HuH-7 (cell line): ENCODE results near the gene DNAJC30.
A peak's percentile ranks its signal among the peaks of the same experiment; 100 is the strongest.
"Not testable (repeated sequence)": the region's sequence is repeated elsewhere in the genome, so short reads cannot be mapped to it uniquely, and the experiment has no call there.

Source experiments
- DNase-seq: peaks from one replicate; pipeline ENCODE4 v3.0.0; 2011; ENCODE audit warnings: low spot score

Gene DNAJC30

DNA sequence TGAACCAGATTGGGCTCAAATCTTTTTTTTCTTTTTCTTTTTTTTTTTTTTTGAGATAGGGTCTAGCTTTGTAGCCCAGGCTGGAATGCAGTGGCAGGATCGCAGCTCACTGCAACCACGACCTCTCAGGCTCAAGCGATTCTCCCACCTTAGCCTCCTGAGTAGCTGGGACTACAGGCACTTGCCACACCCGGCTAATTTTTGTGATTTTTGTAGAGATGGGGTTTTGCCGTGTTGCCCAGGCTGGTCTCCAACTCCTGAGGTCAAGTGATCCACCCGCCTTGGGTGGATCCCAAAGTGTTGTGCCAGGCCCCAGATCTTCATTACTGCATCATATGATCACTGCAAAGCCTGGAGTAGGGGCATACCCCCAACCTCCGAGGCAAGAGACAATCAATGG is 2.8 kb downstream of the DNAJC30 start:
- no peak for DNase-seq

DNA sequence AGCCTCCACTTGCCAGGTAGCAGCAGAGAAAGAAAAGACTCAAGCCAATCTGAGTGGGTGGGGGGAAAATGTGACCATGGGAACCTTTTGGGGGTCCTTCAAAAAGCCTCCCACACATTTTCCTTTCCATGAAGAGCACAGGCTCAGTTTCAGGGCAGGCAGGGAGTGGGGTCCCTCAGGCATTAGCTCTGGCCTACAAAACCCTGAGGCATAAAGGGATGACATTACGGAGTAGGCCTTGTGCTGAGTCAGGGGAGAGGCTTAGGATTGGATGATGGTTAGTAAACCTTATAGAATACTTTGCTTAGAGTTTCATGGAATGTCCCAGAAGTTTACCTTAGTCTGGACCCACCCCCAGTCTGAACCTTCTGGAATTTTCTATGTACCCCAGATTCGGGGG is 3.5 kb downstream of the DNAJC30 start:
- no peak for DNase-seq

DNA sequence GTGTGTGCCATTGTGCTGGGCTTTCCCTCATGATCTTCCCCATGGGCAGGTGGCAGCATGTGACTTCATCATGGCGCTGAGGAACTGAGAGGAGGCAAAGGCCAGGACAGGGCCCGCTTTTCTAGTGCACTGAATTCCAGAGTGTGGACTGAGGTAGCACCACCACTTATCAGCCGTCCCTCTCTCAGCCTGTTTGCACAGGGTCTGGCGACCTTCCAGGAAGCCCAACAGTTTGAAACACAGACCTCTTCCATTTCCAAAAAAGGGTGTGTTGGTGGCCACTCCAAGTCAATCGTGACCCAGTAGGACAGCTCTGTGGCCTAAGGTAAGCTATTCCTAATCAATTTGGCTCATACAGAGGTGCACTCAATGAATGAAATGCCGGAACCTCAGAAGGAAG is 4.4 kb downstream of the DNAJC30 start:
- no peak for DNase-seq

DNA sequence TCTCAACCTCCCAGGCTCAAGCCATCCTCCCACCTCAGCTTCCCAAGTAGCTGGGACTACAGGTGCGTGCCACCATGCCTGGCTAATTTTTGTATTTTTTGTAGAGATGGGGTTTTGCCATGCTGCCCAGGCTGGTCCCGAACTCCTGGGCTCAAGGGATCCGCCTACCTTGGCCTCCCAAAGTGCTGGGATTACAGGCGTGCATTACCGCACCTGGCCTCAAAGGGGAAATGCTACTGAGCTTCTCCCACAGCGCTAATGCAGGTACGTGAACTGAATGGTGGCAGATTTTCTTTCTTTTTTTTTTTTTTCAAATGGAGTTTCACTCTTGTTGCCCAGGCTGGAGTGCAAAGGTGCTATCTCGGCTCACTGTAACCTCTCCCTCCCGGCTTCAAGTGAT is 7.2 kb downstream of the DNAJC30 start:
- DNase-seq = not testable (repeated sequence)

DNA sequence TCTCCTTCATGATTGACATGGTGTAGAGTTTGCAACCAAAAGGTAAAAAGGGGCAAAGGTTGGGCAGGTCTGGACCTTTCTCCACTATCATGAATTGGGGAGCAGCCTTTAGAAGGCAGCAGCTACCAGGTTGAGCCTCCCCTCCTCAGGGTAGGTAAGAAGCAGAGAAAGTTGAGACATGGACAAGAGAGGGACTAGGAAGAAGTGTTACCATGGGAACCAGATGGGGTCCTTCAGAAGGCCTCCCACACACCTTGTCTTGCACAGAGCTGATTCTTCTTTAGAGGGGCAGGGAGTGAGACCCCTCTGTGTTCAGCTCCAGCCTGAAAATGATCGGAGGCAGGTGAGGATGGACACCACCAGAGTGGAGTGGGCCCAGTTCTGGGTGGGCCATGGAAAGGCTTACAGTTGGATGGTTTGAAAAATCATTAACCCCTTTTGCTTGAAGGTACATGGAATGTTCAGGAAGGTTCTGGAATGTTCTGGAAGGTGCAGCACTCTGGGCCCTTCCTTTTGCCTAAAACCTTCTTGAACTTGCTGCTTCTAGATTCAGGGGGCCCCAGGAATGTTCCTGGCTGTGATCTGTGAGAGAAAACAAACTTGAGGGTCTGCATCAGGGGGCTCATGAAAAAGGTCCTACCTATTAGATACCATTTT is 8.7 kb downstream of the DNAJC30 start:
- DNase-seq = no peak

DNA sequence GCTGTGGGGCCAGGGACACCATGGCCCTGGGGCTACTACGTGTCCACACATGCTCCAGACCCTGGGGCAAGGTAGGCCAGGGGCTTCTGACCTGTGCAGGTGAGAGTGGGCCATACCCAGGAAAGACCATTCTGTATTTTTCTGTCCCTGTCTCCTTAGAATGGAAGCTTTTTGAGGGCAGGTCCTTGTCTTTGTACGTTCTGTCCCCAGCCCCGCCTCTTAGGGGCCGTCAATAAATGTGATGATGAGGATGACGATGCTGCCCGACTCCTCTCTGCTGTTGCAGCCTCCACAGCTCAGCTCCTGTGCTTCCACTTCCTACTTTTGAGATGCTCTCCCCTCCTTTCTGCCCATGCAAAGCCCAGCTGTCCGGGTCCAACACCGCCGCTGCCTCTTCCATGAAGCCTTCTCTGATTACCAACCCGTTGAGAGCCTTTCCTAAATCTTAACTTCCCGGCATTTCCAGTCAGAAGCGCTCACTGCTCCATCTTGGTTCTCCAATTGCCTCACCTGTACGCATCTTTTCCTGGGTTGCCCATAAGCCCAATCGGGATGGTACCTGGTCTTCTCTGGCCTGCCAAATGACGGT is 11.3 kb downstream of the DNAJC30 start:
- no peak for DNase-seq

DNA sequence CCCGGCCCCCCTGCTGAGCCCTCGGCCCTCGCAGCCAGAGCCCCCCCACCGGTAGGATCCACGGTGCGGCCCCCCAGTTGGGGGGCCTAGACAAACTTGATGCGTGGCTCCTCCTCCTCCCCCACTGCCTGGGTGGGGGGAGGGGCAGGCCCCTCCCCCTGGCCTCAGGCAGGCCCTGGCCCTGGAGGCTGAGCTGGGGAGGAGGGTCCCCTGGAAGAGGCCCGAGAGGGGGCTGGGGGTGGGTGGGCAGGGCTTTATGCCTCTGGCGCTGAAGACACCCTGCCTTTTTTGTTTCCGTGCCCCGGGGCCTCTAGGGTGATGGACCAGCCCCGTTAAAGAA is 12.0 kb downstream of the DNAJC30 start:
- no peak for DNase-seq

DNA sequence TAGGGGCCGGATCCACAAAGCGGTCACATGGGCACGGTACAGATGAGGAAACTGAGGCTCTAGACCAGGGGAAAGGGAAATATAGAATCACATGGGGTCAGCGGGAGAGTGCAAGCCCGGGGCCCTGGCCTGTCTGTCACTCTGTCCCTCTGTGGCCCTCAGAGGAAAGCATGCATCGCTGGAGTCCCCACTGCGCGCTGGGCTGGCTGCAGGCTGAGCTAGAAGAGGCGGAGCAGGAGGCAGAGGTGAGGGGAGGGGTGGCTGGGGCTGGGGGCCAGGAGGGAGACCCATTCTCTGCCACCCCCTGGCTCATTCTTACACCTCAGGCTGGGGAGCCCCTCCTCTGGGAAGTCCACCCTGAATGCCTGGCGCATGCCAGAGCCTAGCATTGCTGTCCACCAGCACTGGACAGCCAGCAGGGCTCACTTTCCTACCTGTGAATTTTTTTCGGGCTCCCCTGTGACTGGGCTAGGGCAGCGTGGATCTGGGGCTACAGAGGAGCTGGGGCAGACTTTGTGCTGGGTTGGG is 13.3 kb downstream of the DNAJC30 start:
- no peak for DNase-seq

DNA sequence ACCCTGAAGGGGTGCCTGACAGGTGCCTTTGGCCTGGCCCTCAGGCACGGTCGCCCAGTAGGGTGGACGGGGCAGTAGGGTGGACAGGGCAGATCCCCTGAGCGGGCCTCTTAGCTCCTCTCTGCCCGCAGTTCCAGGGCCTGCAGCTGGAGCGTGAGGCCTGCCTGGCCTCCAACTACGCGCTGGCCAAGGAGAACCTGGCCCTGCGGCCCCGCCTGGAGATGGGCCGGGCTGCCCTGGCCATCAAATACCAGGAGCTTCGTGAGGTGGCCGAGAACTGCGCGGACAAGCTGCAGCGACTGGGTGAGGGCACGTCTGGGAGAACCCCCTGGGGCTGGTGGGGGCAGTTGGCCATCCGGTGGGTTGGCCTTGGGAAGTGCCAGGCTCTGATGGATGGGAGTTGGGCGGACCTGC is 14.0 kb downstream of the DNAJC30 start:
- no peak for DNase-seq

DNA sequence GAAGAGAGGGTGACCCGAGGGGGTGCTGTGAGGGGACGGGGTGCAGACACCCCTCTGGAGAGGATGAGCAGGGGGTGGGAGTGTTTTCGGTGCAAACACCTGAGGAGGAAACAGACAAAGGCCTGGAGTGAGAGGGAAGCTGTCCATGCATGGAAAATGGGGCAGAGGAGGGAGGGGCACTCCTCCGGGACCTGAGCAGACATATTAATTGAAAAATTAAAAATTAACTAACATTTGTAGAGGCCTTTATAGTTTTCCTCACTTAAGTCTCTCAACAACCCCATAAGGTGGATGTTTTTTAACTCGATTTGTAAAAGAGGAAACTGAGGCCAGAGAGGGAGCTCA is 14.4 kb downstream of the DNAJC30 start:
- DNase-seq = no peak

DNA sequence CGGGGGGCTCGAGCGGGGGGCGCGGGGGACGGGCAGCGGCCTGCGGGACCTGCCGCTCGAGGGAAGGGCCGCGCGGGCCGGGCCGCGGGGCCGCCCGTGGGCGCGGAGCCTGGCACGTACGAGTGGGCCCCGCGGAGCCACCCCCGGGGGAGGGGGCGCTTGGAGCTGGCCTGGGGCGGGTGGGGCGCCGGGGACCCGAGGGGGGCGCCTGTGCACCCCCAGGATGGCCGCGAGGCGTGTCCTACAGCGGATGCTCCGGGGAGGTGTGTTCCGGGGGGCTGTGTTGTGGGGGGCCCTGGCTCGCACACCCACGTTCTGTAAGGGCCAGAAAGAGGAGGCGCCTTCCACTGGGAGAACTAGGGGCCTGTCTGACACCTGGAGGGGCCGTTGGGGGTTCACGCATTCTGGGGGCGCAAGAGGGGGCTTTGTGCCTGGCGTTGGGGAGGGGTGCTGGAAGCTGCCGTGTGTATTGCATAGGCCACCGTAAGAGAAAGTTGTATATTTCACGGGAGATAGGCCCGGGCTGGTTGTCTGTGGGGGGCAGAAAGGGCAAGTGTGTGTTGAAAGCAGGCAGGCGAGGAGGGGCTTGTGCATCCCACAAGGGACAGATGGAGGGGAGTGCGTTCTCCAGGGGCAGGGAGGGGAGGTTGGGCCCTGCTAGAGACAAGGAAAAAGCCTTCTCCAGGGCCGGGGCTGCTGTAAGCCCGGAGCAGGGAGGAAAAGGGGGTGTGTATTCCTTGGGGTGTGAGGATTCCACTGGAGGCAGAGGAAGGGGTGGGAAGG is 15.0 kb downstream of the DNAJC30 start:
- peak; percentile 54 for DNase-seq

DNA sequence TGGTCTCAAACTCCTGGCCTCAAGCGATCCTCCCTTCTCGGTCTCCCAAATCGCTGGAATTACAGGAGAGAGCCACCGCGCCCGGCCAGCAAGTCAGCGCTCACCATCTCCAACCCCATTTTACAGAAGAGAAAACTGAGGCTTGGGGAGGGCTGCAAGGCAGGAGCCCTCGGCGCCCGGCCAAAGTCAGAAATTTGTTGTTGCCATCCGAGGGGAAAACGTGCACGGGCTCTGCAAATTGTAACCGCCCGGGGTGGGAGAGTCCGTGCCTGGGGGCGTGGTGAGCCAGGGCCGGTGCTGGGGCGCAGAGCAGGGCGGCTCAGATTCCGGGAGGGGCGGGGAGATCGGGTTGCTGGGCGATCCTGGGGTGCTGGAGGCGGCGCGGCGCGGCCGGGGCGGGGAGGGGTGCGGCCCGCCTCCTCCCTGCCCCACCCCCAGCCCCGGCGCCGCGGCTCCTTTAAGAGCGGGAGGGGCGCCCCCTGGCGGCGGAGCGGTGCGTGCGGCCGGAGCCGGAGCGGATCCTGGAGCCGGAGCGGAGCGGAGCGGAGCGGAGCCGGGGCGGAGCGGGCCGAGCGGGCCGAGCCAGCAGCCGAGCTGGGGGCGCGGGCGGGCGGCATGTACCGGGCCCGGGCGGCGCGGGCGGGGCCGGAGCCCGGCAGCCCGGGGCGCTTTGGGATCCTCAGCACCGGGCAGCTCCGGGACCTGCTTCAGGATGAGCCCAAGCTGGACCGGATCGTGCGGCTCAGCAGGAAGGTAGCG is 15.7 kb downstream of the DNAJC30 start, which contains the start of gene VPS37D:
Gene VPS37D (plus strand): TSS at position 488 of the 759 bp plus-strand sequence. CDS start 128 bp downstream, at position 616.
- peak; percentile 85 for DNase-seq

DNA sequence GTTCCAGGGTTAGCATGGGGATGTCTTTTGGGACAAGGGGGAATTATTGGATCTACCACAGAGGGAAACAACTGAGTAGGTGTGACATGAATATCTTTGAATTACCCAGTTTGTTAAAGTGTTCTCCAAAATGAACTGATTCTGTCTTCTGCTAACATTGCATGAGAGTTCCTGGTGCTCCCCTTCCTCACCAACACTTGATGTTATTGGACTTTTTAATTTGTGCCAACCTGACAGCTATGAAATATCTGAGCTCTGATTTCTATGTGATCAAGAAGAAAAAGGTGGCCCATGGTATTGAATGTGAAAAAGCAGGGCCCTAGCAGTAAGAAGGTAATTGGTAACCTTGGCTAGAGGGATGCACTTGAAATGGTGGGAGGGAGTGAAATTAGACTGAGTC is 20.2 kb downstream of the DNAJC30 start:
- no peak for DNase-seq

DNA sequence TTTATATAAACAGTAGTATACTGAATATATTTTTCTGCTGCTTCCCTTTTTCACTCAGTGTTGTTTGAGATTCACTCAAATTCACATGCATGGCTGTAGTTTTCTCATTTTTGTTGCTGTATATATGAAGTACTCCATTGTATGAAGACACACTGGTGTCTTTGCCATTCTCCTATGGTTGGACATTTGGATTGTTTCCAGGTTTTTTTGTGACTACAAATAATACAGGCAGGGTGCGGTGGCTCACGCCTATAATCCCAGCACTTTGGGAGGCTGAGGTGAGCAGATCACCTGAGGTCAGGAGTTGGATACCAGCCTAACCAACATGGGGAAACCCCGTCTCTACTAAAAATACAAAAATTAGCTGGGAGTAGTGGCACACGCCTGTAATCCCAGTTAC is 22.7 kb downstream of the DNAJC30 start:
- DNase-seq = not testable (repeated sequence)

DNA sequence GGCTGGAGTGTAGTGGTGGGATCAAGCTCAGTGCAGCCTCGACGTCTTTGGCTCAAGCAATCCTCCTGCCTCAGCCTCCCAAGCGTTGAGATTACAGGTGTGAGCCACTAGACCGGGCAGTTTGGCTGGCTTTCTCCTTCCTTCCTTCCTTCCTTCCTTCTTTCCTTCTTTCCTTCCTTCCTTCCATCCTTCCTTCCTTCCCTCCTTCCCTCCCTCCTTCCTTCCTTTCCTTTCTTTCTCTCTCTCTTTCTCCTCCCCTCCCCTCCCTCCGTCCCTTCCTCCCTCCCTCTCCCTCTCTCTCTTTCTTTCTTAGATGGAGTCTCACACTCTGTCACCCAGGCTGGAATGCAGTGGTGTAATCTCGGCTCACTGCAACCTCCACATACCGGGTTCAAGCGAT is 23.3 kb downstream of the DNAJC30 start:
- DNase-seq = no peak

DNA sequence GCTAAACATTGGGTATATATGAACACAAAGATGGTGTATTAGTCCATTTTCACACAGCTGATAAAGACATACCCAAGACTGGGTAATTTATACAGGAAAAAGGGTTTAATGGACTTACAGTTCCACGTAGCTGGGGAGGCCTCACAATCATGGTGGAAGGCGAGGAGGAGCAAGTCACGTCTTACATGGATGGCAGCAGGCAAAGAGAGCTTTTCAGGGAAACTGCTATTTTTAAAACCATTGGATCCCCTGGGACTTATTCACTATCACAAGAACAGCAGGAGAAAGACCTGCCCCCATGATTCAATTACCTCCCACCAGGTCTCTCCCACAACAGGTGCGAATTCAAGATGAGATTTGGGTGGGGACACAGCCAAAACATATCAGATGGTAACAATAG is 27.9 kb downstream of the DNAJC30 start:
- not testable (repeated sequence) for DNase-seq

DNA sequence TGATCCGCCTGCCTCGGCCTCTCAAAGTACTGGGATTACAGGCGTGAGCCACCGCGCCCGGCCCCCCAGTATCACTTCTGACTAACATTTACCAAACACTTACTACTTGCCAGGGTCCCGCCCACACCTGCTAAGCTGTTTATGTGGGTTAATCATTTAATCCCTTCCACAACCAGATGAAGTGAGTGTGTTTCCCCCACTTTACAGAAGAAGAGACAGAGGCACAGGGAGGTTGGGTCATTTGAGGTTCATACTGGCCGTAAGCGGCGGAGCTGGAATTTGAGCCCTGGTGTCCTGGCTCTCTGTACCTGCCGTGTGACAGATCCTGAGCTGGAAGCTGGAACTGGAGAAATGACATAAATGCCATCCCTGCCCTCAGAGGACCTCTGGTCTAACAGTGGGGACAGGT is 30.7 kb downstream of the DNAJC30 start:
- no peak for DNase-seq

DNA sequence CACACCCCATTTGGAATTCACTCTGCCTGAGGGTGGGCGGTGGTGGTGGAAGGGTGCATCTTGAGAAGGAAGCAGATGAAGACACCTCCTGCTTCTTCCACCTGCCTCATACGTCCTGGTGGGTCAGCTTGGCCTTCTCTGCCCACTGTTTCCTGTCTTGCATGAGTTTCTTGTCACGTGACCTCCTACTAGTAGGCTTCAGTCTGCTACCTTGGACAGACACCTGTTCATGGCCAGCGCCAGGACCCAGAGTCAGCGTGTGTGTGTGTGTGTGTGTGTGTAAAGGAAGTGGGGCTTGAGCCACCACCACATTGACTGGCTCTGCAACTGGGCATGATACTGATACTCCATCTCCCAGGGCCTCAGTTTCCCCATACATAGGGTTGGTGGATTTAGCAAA is 32.7 kb downstream of the DNAJC30 start:
- no peak for DNase-seq

DNA sequence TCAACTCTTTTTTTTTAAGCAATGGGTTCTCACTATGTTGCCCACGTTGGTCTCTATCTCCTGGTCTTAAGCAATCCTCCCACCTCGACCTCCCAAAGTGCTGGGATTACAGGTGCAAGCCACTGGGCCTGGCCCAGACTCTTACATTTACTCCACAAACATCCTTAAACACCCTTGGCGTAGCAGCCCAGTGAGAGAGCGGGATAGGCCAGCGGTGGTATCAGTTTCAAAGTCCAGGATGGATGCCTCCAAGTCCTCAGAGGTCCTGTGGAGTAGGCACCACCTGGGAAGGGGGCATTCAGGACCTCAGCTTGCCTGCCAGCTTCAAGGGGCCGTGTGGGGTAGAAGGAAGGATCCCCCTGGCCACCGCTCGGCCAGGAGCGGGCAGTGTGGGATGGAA is 33.7 kb downstream of the DNAJC30 start:
- DNase-seq = no peak

DNA sequence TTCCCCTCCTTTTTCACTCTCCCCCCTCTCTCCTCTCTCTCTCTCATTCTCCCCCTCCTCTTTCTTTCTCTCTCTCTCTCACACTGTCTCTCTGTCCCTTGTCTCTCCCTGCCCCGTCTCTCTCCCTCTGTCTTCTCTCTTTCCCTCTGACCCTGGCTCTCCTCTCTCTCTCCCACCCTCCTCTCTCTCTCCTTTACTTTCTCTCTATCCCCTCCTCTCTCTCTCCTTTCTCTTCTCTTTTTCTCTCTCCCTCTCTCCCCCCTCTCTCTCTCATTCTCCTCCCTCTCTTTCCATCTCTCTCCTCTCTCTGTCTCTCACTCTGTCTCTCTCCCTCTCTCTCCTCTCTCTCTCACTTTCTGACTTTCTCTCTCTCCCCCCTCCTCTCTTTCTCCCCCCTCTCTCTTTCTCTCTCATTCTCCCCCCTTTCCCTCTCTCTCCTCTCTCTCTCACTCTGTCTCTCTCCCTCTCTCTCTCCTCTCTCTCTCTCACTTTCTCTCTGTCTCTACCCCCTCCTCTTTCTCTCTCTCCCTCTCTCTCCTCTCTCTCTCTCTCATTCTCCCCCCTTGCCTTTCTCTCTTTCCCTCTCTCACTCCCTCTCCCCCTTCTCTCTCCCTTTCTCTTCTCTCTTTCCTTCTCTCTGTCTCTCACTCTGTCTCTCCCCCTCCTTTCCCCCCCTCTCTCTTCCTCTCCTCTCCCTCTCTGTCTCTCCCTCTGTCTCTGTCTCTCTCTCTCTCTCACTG is 34.5 kb downstream of the DNAJC30 start:
- no peak for DNase-seq

DNA sequence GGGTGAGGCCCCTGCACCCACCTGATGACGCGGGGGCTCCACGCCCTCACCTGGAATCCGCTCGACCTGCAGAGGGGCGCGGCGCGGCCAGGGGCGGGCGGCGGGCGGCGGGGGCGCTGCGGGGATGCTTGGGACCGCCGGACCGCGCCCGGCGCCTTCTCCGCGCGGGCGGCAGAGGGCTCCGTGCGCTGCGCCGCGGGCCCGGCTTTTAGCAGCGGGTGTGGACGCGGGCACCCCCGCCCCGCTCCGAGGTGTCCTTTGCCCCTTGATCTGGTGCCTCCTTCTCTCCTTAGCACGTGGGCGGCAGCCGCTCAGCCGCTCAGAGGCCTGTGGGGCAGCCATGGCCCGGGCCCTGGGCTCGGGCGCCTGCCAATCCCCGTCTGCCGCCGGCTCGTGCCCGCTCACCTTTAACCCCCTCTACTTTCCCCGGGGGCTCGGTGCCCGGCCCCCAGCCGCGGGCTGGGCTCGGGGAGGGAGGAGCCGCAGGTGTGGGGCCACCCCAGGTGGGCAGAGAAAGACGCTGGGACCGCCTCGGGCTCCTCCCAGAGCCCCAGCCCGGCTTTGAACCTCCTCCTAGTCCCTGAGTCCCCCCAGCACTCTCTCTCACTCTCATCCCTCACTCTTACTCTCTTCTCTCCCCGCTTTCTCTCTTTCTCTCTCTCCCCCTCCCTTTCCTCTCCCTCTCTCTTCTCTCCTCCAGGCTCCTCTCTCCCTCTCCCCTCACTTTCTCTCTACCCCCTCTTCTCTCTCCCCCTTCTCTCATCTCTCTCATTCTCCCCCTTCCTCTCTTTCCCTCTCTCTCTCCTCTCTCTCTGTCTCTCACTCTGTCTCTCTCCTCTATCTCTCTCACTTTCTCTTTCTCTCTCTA is 35.3 kb downstream of the DNAJC30 start:
- peak; percentile 55 for DNase-seq
